Measurements from ENCODE around the gene TAF6. TPM values are rescaled to one million over a fixed set of nuclear protein-coding genes. Genes with fewer than 3 reads are reported as not detected.

TAF6 gene
- total RNA-seq, 1 donor: 38.6 TPM

DNA sequence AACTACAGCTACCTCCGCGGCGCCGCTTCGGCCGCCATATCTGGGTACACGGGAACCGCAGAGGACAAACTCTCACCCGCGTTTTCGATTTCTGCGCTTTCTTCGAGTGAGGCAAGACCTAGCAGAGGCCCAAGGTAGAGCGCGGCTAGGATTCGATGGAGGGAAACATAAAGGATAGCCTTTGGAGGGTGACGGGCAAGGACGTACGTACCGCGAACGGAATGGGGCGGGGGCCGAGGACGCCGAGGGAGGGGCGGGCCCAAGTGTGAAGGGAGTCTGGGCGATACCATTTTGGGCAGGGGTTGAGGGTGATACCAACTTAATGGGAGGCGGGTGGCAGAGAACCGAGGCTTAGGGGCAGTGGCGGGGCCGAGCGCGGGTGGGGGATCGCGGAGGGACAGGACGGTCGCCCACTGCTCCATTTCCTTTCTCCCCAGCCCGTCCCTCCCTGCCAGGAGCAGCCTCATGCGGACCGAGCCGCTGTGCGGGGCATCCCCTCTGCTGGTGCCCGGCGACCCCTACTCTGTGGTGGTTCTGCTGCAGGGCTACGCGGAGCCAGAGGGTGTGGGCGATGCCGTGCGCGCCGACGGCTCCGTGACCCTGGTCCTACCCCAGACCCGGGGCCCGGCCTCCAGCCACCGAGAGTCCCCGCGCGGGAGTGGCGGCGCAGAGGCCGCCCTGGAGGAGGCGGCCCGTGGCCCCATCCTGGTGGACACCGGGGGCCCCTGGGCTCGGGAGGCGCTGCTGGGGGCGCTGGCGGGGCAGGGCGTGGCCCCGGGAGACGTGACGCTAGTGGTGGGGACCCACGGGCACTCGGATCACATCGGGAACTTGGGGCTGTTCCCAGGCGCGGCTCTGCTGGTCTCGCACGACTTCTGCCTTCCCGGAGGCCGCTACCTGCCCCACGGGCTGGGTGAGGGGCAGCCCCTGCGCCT, 8.0 kb upstream of the TAF6 start, which contains the start of gene MBLAC1:
MBLAC1 (plus strand) TSS at position 37 of the 935 bp plus-strand sequence; CDS start at position 466, 429 bp downstream.
- TF ChIP-seq, protein P1, sequence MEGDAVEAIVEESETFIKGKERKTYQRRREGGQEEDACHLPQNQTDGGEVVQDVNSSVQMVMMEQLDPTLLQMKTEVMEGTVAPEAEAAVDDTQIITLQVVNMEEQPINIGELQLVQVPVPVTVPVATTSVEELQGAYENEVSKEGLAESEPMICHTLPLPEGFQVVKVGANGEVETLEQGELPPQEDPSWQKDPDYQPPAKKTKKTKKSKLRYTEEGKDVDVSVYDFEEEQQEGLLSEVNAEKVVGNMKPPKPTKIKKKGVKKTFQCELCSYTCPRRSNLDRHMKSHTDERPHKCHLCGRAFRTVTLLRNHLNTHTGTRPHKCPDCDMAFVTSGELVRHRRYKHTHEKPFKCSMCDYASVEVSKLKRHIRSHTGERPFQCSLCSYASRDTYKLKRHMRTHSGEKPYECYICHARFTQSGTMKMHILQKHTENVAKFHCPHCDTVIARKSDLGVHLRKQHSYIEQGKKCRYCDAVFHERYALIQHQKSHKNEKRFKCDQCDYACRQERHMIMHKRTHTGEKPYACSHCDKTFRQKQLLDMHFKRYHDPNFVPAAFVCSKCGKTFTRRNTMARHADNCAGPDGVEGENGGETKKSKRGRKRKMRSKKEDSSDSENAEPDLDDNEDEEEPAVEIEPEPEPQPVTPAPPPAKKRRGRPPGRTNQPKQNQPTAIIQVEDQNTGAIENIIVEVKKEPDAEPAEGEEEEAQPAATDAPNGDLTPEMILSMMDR (IDR thresholded peaks at IDR 0.05; ENCODE audit: insufficient read depth, low read length): no peak
- peak within 1 kb of the TSS; percentile 99 for H3K4me3 ChIP-seq (ENCODE audit: low read depth, low read length)
- peak; percentile 95 for DNase-seq (ENCODE audit: low read depth)

DNA sequence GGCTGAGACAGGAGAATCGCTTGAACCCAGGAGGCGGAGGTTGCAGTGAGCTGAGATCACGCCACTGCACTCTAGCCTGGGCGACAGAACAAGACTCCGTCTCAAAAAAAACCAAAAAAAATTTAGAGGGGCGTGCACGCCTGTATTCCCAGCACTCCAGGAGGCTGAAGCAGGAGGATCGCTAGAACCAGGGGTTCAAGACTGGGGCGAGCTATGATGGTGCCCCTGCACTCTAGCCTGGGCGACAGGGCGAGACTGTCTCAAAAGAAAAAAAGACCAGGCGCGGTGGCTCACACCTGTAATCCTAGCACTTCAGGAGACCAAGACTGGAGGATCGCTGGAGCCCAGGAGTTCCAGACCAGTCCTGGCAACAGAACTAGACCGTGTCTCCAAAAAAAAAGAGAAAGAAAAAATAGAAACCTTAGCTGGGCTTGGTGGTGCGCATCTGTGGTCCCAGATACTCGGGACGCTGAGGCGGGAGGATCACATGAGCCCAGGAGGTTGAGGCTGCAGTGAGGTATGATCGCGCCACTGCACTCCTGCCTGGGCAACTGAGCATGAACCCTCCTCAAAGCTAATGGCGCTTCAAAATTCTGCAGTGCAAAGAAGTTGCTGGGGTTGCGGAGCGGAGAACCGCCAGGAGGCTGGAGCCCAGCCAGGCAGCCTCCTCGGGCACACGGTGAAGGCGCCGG, 7.2 kb upstream of the TAF6 start:
- DNase-seq (ENCODE audit: low read depth): no peak
- peak overlapping the region; percentile 99 for H3K4me3 ChIP-seq (ENCODE audit: low read depth, low read length)
- TF ChIP-seq, protein P1 (IDR thresholded peaks at IDR 0.05; ENCODE audit: insufficient read depth, low read length): no peak

- DNase-seq (ENCODE audit: low read depth): no peak
- TF ChIP-seq, protein P1 (IDR thresholded peaks at IDR 0.05; ENCODE audit: insufficient read depth, low read length): no peak
Observed at GRCh38 chr7:100124301-100125230, 5.4 kb upstream of the TAF6 start.

DNA sequence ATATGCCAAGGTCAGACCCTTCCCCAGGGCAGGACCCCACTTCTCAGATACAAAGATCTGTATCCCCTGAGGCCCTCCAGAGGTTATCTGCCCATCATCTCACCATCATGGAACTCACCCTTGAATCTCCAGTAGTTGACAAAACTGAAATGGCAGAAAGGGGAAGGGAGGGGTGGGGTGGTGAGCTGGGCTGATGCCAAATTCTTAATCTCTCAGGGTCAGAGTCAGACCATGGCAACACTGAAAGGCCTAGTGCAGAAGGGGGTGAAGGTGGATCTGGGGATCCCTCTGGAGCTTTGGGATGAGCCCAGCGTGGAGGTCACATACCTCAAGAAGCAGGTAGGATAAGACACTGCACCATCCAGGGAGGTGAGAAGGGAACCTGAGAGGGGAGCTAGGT, 3.4 kb upstream of the TAF6 start:
- TF ChIP-seq, protein P1 (IDR thresholded peaks at IDR 0.05; ENCODE audit: insufficient read depth, low read length): no peak
- no peak overlapping the region for H3K4me3 ChIP-seq (ENCODE audit: low read depth, low read length)
- no peak for DNase-seq (ENCODE audit: low read depth)

More at GRCh38 chr7:100124301-100125230, 5.4 kb upstream of the TAF6 start:
- H3K4me3 ChIP-seq (ENCODE audit: low read depth, low read length): no peak overlapping the region

GRCh38 chr7:100122067-100122466, 2.9 kb upstream of the TAF6 start:
- no peak overlapping the region for H3K4me3 ChIP-seq (ENCODE audit: low read depth, low read length)
- TF ChIP-seq, protein P1 (IDR thresholded peaks at IDR 0.05; ENCODE audit: insufficient read depth, low read length): no peak

GRCh38 chr7:100120733-100121036, 1.5 kb upstream of the TAF6 start:
- TF ChIP-seq, protein P1 (IDR thresholded peaks at IDR 0.05; ENCODE audit: insufficient read depth, low read length): no peak
- H3K4me3 ChIP-seq (ENCODE audit: low read depth, low read length): peak overlapping the region; percentile 78
- no peak for DNase-seq (ENCODE audit: low read depth)

More at GRCh38 chr7:100122067-100122466, 2.9 kb upstream of the TAF6 start:
- no peak for DNase-seq (ENCODE audit: low read depth)

Measured in fibroblast of the aortic adventitia (primary cell).